Pulmonary artery endothelial cell (primary cell): ENCODE measurements around the gene SHH. TPM values are rescaled to one million over a fixed set of nuclear protein-coding genes. Genes with fewer than 3 reads are reported as not detected.

Experiments used
- DNase-seq: peaks from one replicate; pipeline ENCODE4 v3.0.0-alpha.2; 2011; ENCODE audit warnings: low read depth, low spot score
- total RNA-seq: library from RNA; depleted of rRNA; stranded (reverse); fragments of >200 nt; gene quantifications from 2 replicates; pipeline ENCODE4 v1.2.3, GENCODE V29; 2014

The SHH gene
- total RNA-seq, result 0.20 TPM in 1 of 2 replicates, not detected in the other

- no peak for DNase-seq
Measured at GRCh38 chr7:155811895-155812761, at the start of gene SHH. Gene SHH (minus strand): TSS chr7:155812463. CDS start chr7:155812122, 341 bp downstream.

- no peak for DNase-seq
Measured at GRCh38 chr7:155861480-155861868, 49.2 kb upstream of the SHH start.

- no peak for DNase-seq
Measured at GRCh38 chr7:155860840-155861479, 48.7 kb upstream of the SHH start.

- no peak for DNase-seq
Measured at GRCh38 chr7:155860461-155860839, 48.2 kb upstream of the SHH start.

GRCh38 chr7:155858521-155859061, 46.3 kb upstream of the SHH start:
- no peak for DNase-seq

- DNase-seq, result no peak
Measured at GRCh38 chr7:155857141-155857540, 44.9 kb upstream of the SHH start.

- DNase-seq, result no peak
Measured at GRCh38 chr7:155856656-155857055, 44.4 kb upstream of the SHH start.

GRCh38 chr7:155852426-155853301, 40.4 kb upstream of the SHH start:
- DNase-seq, result no peak

GRCh38 chr7:155851892-155852291, 39.6 kb upstream of the SHH start:
- DNase-seq, result no peak

GRCh38 chr7:155850766-155851678, 38.8 kb upstream of the SHH start:
- no peak for DNase-seq

GRCh38 chr7:155850001-155850436, 37.8 kb upstream of the SHH start:
- no peak for DNase-seq

GRCh38 chr7:155848691-155849669, 36.7 kb upstream of the SHH start:
- no peak for DNase-seq

GRCh38 chr7:155847821-155848435, 35.7 kb upstream of the SHH start:
- DNase-seq, result no peak

- DNase-seq, result no peak
Measured at GRCh38 chr7:155846936-155847335, 34.7 kb upstream of the SHH start.

- no peak for DNase-seq
Measured at GRCh38 chr7:155846156-155846555, 33.9 kb upstream of the SHH start.

- no peak for DNase-seq
Measured at GRCh38 chr7:155845226-155845625, 33.0 kb upstream of the SHH start.

- DNase-seq, result no peak
Measured at GRCh38 chr7:155844526-155844925, 32.3 kb upstream of the SHH start.

- no peak for DNase-seq
Measured at GRCh38 chr7:155844019-155844453, 31.8 kb upstream of the SHH start.
